Calu3 (cell line): Measurements from ENCODE around the gene ALMS1. TPM values are rescaled to one million over a fixed set of nuclear protein-coding genes. Genes with fewer than 3 reads are reported as not detected.
"Not testable (repeated sequence)": the region's sequence is repeated elsewhere in the genome, so short reads cannot be mapped to it uniquely, and the experiment has no call there.

ENCODE experiments used
- BruUV-seq: library from RNA; stranded (reverse); fragments of 400-500 nt; replicated peaks from 2 replicates; lab custom pipeline; 2021; lab: Mats Ljungman, UMichigan
- CTCF ChIA-PET: fragments of 300-600 bp; sonication (Branson Sonifier 250); formaldehyde crosslinking; loops from one replicate; lab custom pipeline; 2022; ENCODE audit warnings: antibody characterized with exemption; lab: Charles Lee
- DNase-seq: peaks from one replicate; pipeline ENCODE4 v3.0.0; 2022
- H3K27ac Mint-ChIP-seq: one replicate; pipeline ENCODE4 v1.8.0; 2022; ENCODE audit warnings: mixed read lengths; ENCODE audit not compliant: unreplicated experiment
- H3K27me3 Mint-ChIP-seq: one replicate; pipeline ENCODE4 v1.8.0; 2022; ENCODE audit warnings: mixed read lengths; ENCODE audit not compliant: unreplicated experiment
- H3K36me3 Mint-ChIP-seq: one replicate; pipeline ENCODE4 v1.8.0; 2022; ENCODE audit warnings: mild to moderate bottlenecking, moderate library complexity, mixed read lengths; ENCODE audit not compliant: insufficient read depth, unreplicated experiment
- H3K4me1 Mint-ChIP-seq: one replicate; pipeline ENCODE4 v1.8.0; 2022; ENCODE audit warnings: mild to moderate bottlenecking, low read depth, mixed read lengths; ENCODE audit not compliant: unreplicated experiment
- H3K4me3 Mint-ChIP-seq: one replicate; pipeline ENCODE4 v1.8.0; 2022; ENCODE audit warnings: mild to moderate bottlenecking, low read depth, moderate library complexity, mixed read lengths; ENCODE audit not compliant: unreplicated experiment
- H3K9me3 Mint-ChIP-seq: one replicate; pipeline ENCODE4 v1.8.0; 2022; ENCODE audit warnings: low read depth, mixed read lengths; ENCODE audit not compliant: unreplicated experiment
- CTCF ChIP-seq: fragments of 200-600 bp; IDR thresholded peaks from one replicate; pipeline ENCODE4 v1.8.0; 2022; ENCODE audit warnings: antibody characterized with exemption; ENCODE audit not compliant: unreplicated experiment
- intact Hi-C: fragments of 100-400 bp; cut with micrococcal nuclease; formaldehyde crosslinking; loops from one replicate; pipeline ENCODE4 v1.10.0; 2022; ENCODE audit not compliant: unreplicated experiment
- total RNA-seq: library from RNA; stranded (reverse); gene quantifications from 2 replicates; pipeline ENCODE4 v1.2.3, GENCODE V29; 2022

Gene ALMS1
- total RNA-seq, 1 experiment from 2014 or later = 15.8 TPM

- Mint-ChIP-seq H3K4me3 (no peak overlapping the region), H3K27ac (no peak overlapping the region)
These were observed 256.1 kb downstream of the ALMS1 start for GRCh38 chr2:73641767-73642062.

GRCh38 chr2:73642338-73643018 lies 256.8 kb downstream of the ALMS1 start, which contains the start of gene NAT8:
TSS of gene NAT8 (minus strand) at chr2:73642422. CDS start at chr2:73641628, 794 bp downstream.
- peaks cover 9% of the 10 kb centered on the region for H3K27me3 Mint-ChIP-seq
- intact Hi-C loops = no loop called here

More at GRCh38 chr2:73641767-73642062, 256.1 kb downstream of the ALMS1 start:
- intact Hi-C loops = no loop called here
- no TSS peak for BruUV-seq
- TF ChIP-seq CTCF = no peak
- peaks cover 9% of the 10 kb centered on the region for H3K27me3 Mint-ChIP-seq
- no peaks in the 10 kb centered on the region for H3K36me3 Mint-ChIP-seq
- H3K9me3 Mint-ChIP-seq = peaks cover 3% of the 10 kb centered on the region
- no peak for DNase-seq
- CTCF ChIA-PET = no interaction called here
- peaks cover 20% of the 10 kb centered on the region for H3K4me1 Mint-ChIP-seq

GRCh38 chr2:73647690-73648089 lies 262.1 kb downstream of the ALMS1 start:
- BruUV-seq, H3K27ac Mint-ChIP-seq, intact Hi-C loops, DNase-seq, H3K4me3 Mint-ChIP-seq, H3K36me3 Mint-ChIP-seq, H3K27me3 Mint-ChIP-seq, H3K9me3 Mint-ChIP-seq, CTCF ChIA-PET: not testable (repeated sequence)
- peaks cover 14% of the 10 kb centered on the region for H3K4me1 Mint-ChIP-seq

More at GRCh38 chr2:73642338-73643018, 256.8 kb downstream of the ALMS1 start, which contains the start of gene NAT8:
- Mint-ChIP-seq H3K27ac (no peak within 1 kb of the TSS), H3K4me1 (peaks cover 20% of the 10 kb centered on the region), H3K9me3 (peaks cover 3% of the 10 kb centered on the region), H3K36me3 (no peaks in the 10 kb centered on the region), H3K4me3 (no peak within 1 kb of the TSS)
- DNase-seq = peak; percentile 18
- CTCF ChIA-PET = no interaction called here
- TF ChIP-seq CTCF = no peak
- BruUV-seq = no TSS peak

- DNase-seq = no peak
- Mint-ChIP-seq H3K27ac (no peak overlapping the region), H3K27me3 (no peaks in the 10 kb centered on the region), H3K4me1 (peaks cover 9% of the 10 kb centered on the region), H3K4me3 (no peak overlapping the region), H3K36me3 (no peaks in the 10 kb centered on the region), H3K9me3 (no peaks in the 10 kb centered on the region)
- CTCF ChIA-PET = no interaction called here
- no peak for TF ChIP-seq CTCF
- BruUV-seq = no TSS peak
- intact Hi-C loops = no loop called here
These were observed 266.1 kb downstream of the ALMS1 start for GRCh38 chr2:73651591-73652230.

GRCh38 chr2:73652348-73652747 lies 266.7 kb downstream of the ALMS1 start:
- H3K27ac Mint-ChIP-seq = no peak overlapping the region
- no peak overlapping the region for H3K4me3 Mint-ChIP-seq
- peaks cover 9% of the 10 kb centered on the region for H3K4me1 Mint-ChIP-seq
- DNase-seq = no peak
- no peaks in the 10 kb centered on the region for H3K9me3 Mint-ChIP-seq
- no peaks in the 10 kb centered on the region for H3K36me3 Mint-ChIP-seq
- CTCF ChIA-PET = no interaction called here
- no peak for TF ChIP-seq CTCF
- no TSS peak for BruUV-seq
- intact Hi-C loops = no loop called here
- H3K27me3 Mint-ChIP-seq = no peaks in the 10 kb centered on the region
